ENCODE measurements around the gene GNPTAB. TPM values are rescaled to one million over a fixed set of nuclear protein-coding genes. Genes with fewer than 3 reads are reported as not detected.

Gene GNPTAB
- total RNA-seq, 4 donors from 2014 or later = 18.0 to 36.3 (median 32.5) TPM

- TF ChIP-seq EP300 (IDR thresholded peaks at IDR 0.05) = no peak
- no peak for TF ChIP-seq POLR2A (IDR thresholded peaks at IDR 0.05)
- no peak for TF ChIP-seq CTCF (IDR thresholded peaks at IDR 0.05)
- Histone ChIP-seq H3K27me3 (no peaks in the 10 kb centered on the region), H3K4me3 (no peak overlapping the region), H3K27ac (no peak overlapping the region), H3K36me3 (no peaks in the 10 kb centered on the region), H3K9me3 (no peaks in the 10 kb centered on the region), H3K4me1 (peaks cover 0 to 54% (median 10%) of the 10 kb centered on the region in 4 donors)
- DNase-seq (ENCODE audit: low spot score in 2 of 2) = no peak
These were observed 123.5 kb downstream of the GNPTAB start for GRCh38 chr12:101707131-101707782.

GRCh38 chr12:101706403-101706802 lies 124.4 kb downstream of the GNPTAB start:
- H3K27ac ChIP-seq = no peak overlapping the region
- WGBS, 2 donors = 96 to 97% methylated on average over 1 of the region's 1 CpG
- H3K4me1 ChIP-seq = peaks cover 0 to 54% (median 16%) of the 10 kb centered on the region in 4 donors
- no peaks in the 10 kb centered on the region for H3K9me3 ChIP-seq
- TF ChIP-seq POLR2A (IDR thresholded peaks at IDR 0.05) = no peak
- no peak for TF ChIP-seq CTCF (IDR thresholded peaks at IDR 0.05)
- no peak for TF ChIP-seq EP300 (IDR thresholded peaks at IDR 0.05)
- H3K27me3 ChIP-seq = no peaks in the 10 kb centered on the region
- DNase-seq (ENCODE audit: low spot score in 2 of 2) = no peak
- no peaks in the 10 kb centered on the region for H3K36me3 ChIP-seq
- no peak overlapping the region for H3K4me3 ChIP-seq

GRCh38 chr12:101703487-101703886 lies 127.3 kb downstream of the GNPTAB start:
- DNase-seq (ENCODE audit: low spot score in 2 of 2) = no peak
- no peaks in the 10 kb centered on the region for H3K9me3 ChIP-seq
- peaks cover 0 to 66% (median 34%) of the 10 kb centered on the region in 4 donors for H3K4me1 ChIP-seq
- WGBS, 2 donors = 85 to 88% methylated on average over 3 of the region's 3 CpGs
- no peak for TF ChIP-seq EP300 (IDR thresholded peaks at IDR 0.05)
- no peak for TF ChIP-seq CTCF (IDR thresholded peaks at IDR 0.05)
- no peak for TF ChIP-seq POLR2A (IDR thresholded peaks at IDR 0.05)
- H3K36me3 ChIP-seq = no peaks in the 10 kb centered on the region
- no peaks in the 10 kb centered on the region for H3K27me3 ChIP-seq
- H3K4me3 ChIP-seq = no peak overlapping the region
- H3K27ac ChIP-seq = peak overlapping the region in 1 of 4 donors; percentile 8

GRCh38 chr12:101700299-101700820 lies 130.4 kb downstream of the GNPTAB start:
- WGBS, 2 donors = 80 to 93% methylated on average over 2 of the region's 2 CpGs
- no peak for DNase-seq (ENCODE audit: low spot score in 2 of 2)
- Histone ChIP-seq H3K27me3 (no peaks in the 10 kb centered on the region), H3K4me3 (peak overlapping the region in 2 of 4 donors; percentile 6 to 99), H3K36me3 (no peaks in the 10 kb centered on the region), H3K9me3 (no peaks in the 10 kb centered on the region), H3K4me1 (peaks cover 0 to 63% (median 41%) of the 10 kb centered on the region in 4 donors), H3K27ac (peak overlapping the region in 2 of 4 donors; percentile 94 to 98)
- no peak for TF ChIP-seq EP300 (IDR thresholded peaks at IDR 0.05)
- no peak for TF ChIP-seq CTCF (IDR thresholded peaks at IDR 0.05)
- no peak for TF ChIP-seq POLR2A (IDR thresholded peaks at IDR 0.05)

- TF ChIP-seq POLR2A (IDR thresholded peaks at IDR 0.05) (no peak), EP300 (IDR thresholded peaks at IDR 0.05) (no peak), CTCF (IDR thresholded peaks at IDR 0.05) (peak in 2 of 5 experiments; percentile 26 to 34)
- no peak for DNase-seq (ENCODE audit: low spot score in 2 of 2)
- H3K9me3 ChIP-seq = no peaks in the 10 kb centered on the region
- no peaks in the 10 kb centered on the region for H3K36me3 ChIP-seq
- no peaks in the 10 kb centered on the region for H3K27me3 ChIP-seq
- H3K27ac ChIP-seq = peak overlapping the region; percentile 94 to 98 (median 96)
- WGBS, 2 donors = 65 to 66% methylated on average over 12 of the region's 12 CpGs
- peaks cover 0 to 64% (median 41%) of the 10 kb centered on the region in 4 donors for H3K4me1 ChIP-seq
- peak overlapping the region; percentile 91 to 99 (median 96) for H3K4me3 ChIP-seq
These were observed 131.9 kb downstream of the GNPTAB start for GRCh38 chr12:101698800-101699347.

All from tibial nerve (tissue), 4 donors.